Panc1 (cell line): Measurements from ENCODE around the gene POLK. TPM values are rescaled to one million over a fixed set of nuclear protein-coding genes. Genes with fewer than 3 reads are reported as not detected.

ENCODE experiments used
- ATAC-seq: fragments of 200-7000 bp; cut with Tn5 transposase; 2 replicates; pipeline ENCODE4 v1.9.1; 2020; ENCODE audit warnings: mild to moderate bottlenecking, moderate library complexity
- BruUV-seq: library from RNA; stranded (reverse); fragments of 400-500 nt; replicated peaks from 2 replicates; lab custom pipeline; 2021; lab: Mats Ljungman, UMichigan
- CTCF ChIA-PET: fragments of 300-600 bp; sonication (Branson Sonifier 250); formaldehyde crosslinking; loops from one replicate; lab custom pipeline; 2022; ENCODE audit warnings: antibody characterized with exemption; lab: Charles Lee
- POLR2A ChIA-PET: fragments of 300-600 bp; sonication (Branson Sonifier 250); formaldehyde crosslinking; loops from one replicate; lab custom pipeline; 2022; ENCODE audit warnings: antibody characterized with exemption; lab: Charles Lee
- DNase-seq: peaks from one replicate; pipeline ENCODE4 v3.0.0-alpha.2; 2010; ENCODE audit warnings: low read depth, low spot score
- H3K27ac ChIP-seq: 2 replicates; pipeline ENCODE4 v1.5.1; 2011; ENCODE audit warnings: mild to moderate bottlenecking, low read length, inconsistent platforms
- H3K27me3 ChIP-seq: fragments of 200-500 bp; sonication (Bioruptor generic); 2 replicates; pipeline ENCODE4 v1.6.0; 2014; ENCODE audit warnings: low read length, inconsistent platforms; ENCODE audit not compliant: control insufficient read depth, insufficient read depth
- H3K36me3 ChIP-seq: fragments of 200-500 bp; sonication (Bioruptor generic); 2 replicates; pipeline ENCODE4 v1.5.1; 2014; ENCODE audit warnings: inconsistent platforms, mild to moderate bottlenecking, low read length, moderate library complexity; ENCODE audit not compliant: control insufficient read depth, insufficient read depth
- H3K4me1 ChIP-seq: 2 replicates; pipeline ENCODE4 v1.5.1; 2011; ENCODE audit warnings: inconsistent platforms, mild to moderate bottlenecking, low read length, moderate library complexity; ENCODE audit not compliant: control insufficient read depth, insufficient read depth
- H3K4me3 ChIP-seq, 2 experiments: 2 replicates each; pipeline ENCODE4 v1.5.1; 2011 to 2012; ENCODE audit warnings: low read depth in 2 of 2, low read length in 2 of 2, mild to moderate bottlenecking in 2 of 2, inconsistent platforms in 1 of 2, moderate library complexity in 1 of 2
- H3K9me3 ChIP-seq: fragments of 200-500 bp; sonication (Bioruptor generic); 2 replicates; pipeline ENCODE4 v1.5.1; 2014; ENCODE audit warnings: low read depth, mild to moderate bottlenecking, inconsistent platforms, low read length, moderate library complexity; ENCODE audit not compliant: control insufficient read depth, insufficient read depth
- CTCF ChIP-seq: fragments of 450-650 bp; IDR thresholded peaks from 2 replicates; pipeline ENCODE4 v1.5.1; 2017; ENCODE audit warnings: mild to moderate bottlenecking
- POLR2AphosphoS5 ChIP-seq: IDR thresholded peaks from 2 replicates; pipeline ENCODE4 v1.6.1; 2012; ENCODE audit warnings: mild to moderate bottlenecking, low read depth, low read length, moderate library complexity
- SIN3A ChIP-seq: IDR thresholded peaks from 2 replicates; pipeline ENCODE4 v1.6.1; 2012; ENCODE audit warnings: low read depth, mild to moderate bottlenecking, low read length, moderate library complexity, borderline replicate concordance; ENCODE audit not compliant: insufficient read depth
- TCF7L2 ChIP-seq: IDR thresholded peaks from 2 replicates; pipeline ENCODE4 v1.6.1; 2011; ENCODE audit warnings: mild to moderate bottlenecking, low read depth, low read length, inconsistent platforms
- in situ Hi-C: cut with HindIII; loops from 2 replicates; pipeline ENCODE4 v1.10.0; 2016; ENCODE audit warnings: low sequenced_read_pairs, low pct_unique_long_range_greater_than_20kb
- intact Hi-C: fragments of 100-400 bp; cut with micrococcal nuclease; formaldehyde crosslinking; loops from one replicate; pipeline ENCODE4 v1.10.0; 2022; ENCODE audit not compliant: unreplicated experiment
- total RNA-seq: library from RNA; stranded (reverse); gene quantifications from one replicate; pipeline ENCODE4 v1.2.1, GENCODE V29; 2021; ENCODE audit not compliant: unreplicated experiment
- TF ChIP-seq, protein P1 (sequence below), 2 experiments: IDR thresholded peaks; 2 replicates each; pipeline ENCODE4 v1.6.1; 2011 to 2012; ENCODE audit warnings: low read depth in 2 of 2, control low read depth in 1 of 2, low read length in 1 of 2, mild to moderate bottlenecking in 1 of 2, moderate library complexity in 1 of 2; ENCODE audit not compliant: insufficient read depth in 1 of 2

Gene POLK
- total RNA-seq, 1 experiment from 2014 or later: 21.3 TPM

DNA sequence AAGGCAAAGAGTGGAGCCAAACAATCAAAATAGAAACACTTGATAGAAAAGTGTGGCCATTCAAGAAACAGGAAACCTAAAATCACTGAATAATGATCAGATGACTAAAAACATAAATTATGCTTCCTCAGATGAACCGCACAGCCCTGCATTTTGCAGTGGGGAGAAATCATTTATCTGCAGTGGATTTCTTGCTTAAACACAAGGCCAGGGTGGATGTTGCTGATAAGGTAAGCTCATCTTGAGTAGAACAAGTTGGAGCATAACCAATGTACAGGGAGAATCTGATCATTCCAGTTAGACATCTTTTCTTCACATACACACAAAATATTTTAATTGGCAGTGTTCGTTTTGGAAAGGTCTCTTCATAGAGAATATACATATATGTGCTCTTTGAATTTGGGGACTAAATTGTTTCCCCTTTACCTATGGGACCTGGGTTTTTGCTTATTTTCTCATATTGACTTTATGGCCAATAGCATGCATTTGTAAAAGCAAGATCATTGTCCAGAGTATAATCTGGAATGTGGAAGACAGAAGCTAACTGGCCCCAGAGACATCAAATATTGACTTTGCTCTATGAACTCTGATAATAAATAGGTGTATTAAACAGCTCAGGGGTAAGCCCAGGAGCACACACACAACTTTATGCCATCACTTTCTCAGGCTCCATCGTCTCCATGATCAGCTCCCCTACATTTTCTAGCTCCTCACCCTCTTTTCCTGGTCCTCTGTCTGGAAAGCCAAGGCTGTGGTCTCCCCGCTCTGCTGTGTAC lies 108.7 kb downstream of the POLK start:
- Histone ChIP-seq H3K36me3 (no peaks in the 10 kb centered on the region), H3K27me3 (no peaks in the 10 kb centered on the region), H3K4me1 (peaks cover 4% of the 10 kb centered on the region; the same call in 1 of the 2 replicates), H3K9me3 (no peaks in the 10 kb centered on the region), H3K27ac (no peak overlapping the region), H3K4me3 (no peak overlapping the region)
- in situ Hi-C loops: no loop called here
- TF ChIP-seq CTCF: no peak
- TF ChIP-seq, protein P1, sequence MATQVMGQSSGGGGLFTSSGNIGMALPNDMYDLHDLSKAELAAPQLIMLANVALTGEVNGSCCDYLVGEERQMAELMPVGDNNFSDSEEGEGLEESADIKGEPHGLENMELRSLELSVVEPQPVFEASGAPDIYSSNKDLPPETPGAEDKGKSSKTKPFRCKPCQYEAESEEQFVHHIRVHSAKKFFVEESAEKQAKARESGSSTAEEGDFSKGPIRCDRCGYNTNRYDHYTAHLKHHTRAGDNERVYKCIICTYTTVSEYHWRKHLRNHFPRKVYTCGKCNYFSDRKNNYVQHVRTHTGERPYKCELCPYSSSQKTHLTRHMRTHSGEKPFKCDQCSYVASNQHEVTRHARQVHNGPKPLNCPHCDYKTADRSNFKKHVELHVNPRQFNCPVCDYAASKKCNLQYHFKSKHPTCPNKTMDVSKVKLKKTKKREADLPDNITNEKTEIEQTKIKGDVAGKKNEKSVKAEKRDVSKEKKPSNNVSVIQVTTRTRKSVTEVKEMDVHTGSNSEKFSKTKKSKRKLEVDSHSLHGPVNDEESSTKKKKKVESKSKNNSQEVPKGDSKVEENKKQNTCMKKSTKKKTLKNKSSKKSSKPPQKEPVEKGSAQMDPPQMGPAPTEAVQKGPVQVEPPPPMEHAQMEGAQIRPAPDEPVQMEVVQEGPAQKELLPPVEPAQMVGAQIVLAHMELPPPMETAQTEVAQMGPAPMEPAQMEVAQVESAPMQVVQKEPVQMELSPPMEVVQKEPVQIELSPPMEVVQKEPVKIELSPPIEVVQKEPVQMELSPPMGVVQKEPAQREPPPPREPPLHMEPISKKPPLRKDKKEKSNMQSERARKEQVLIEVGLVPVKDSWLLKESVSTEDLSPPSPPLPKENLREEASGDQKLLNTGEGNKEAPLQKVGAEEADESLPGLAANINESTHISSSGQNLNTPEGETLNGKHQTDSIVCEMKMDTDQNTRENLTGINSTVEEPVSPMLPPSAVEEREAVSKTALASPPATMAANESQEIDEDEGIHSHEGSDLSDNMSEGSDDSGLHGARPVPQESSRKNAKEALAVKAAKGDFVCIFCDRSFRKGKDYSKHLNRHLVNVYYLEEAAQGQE (IDR thresholded peaks at IDR 0.05; ENCODE audit: insufficient read depth in 1 of 2, low read depth in 2 of 2, low read length in 1 of 2): no peak
- TF ChIP-seq POLR2AphosphoS5: no peak
- no peak for TF ChIP-seq SIN3A
- no peak for TF ChIP-seq TCF7L2
- no TSS peak for BruUV-seq
- POLR2A ChIA-PET: interaction anchor here (0.5 kb wide), 1 partner anchor 109 kb away, joined by 3 read pairs; no protein-coding TSS in a partner anchor
- ATAC-seq (no peak), DNase-seq (no peak)
- intact Hi-C loops: no loop called here
- CTCF ChIA-PET: no interaction called here

DNA sequence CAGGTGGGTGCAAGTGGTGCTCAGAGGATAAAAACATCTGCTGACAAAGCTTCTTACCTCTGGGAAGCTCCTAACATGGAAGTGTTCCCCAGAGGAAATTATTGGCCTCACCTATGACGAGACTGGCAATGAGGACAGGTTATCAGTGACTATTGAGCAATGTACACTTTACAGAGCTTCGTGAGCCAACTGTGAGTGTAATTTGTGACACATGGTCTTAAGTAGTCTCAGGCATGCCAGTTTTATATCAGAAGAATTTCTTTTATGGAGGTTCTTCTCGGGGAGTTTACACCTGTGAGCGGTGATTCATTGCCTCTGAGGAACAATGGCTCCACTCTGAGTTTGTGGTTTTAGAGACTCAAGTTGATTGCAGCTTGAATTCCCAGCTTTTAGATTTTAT lies 110.9 kb downstream of the POLK start:
- ATAC-seq (peak; percentile 79), DNase-seq (no peak)
- Histone ChIP-seq H3K9me3 (no peaks in the 10 kb centered on the region), H3K36me3 (no peaks in the 10 kb centered on the region), H3K4me3 (no peak overlapping the region), H3K27me3 (no peaks in the 10 kb centered on the region), H3K27ac (peak overlapping the region; percentile 59), H3K4me1 (peaks cover 4% of the 10 kb centered on the region; the same call in 1 of the 2 replicates)
- in situ Hi-C loops: no loop called here
- TF ChIP-seq POLR2AphosphoS5 (0 out of 2 replicates have a peak, but pooled peaks have one; percentile 36), SIN3A (no peak)
- BruUV-seq: no TSS peak
- intact Hi-C loops: no loop called here
- ChIA-PET POLR2A (no interaction called here), CTCF (no interaction called here)

- Histone ChIP-seq H3K27me3 (no peaks in the 10 kb centered on the region), H3K4me3 (no peak overlapping the region), H3K27ac (peak overlapping the region; percentile 65), H3K4me1 (peaks cover 4% of the 10 kb centered on the region; the same call in 1 of the 2 replicates), H3K36me3 (no peaks in the 10 kb centered on the region), H3K9me3 (no peaks in the 10 kb centered on the region)
- no TSS peak for BruUV-seq
- intact Hi-C loops (no loop called here), in situ Hi-C loops (no loop called here)
- CTCF ChIA-PET: no interaction called here
- no peak for DNase-seq
- POLR2A ChIA-PET: no interaction called here
- ATAC-seq: peak; percentile 88
- TF ChIP-seq SIN3A (no peak), POLR2AphosphoS5 (no peak), CTCF (no peak), TCF7L2 (no peak)
- TF ChIP-seq, protein P1 (IDR thresholded peaks at IDR 0.05; ENCODE audit: insufficient read depth in 1 of 2, low read depth in 2 of 2, low read length in 1 of 2): no peak
Observed at GRCh38 chr5:75623846-75624245, 112.2 kb downstream of the POLK start.
